Measurements from ENCODE around the gene PYROXD2.

DNA sequence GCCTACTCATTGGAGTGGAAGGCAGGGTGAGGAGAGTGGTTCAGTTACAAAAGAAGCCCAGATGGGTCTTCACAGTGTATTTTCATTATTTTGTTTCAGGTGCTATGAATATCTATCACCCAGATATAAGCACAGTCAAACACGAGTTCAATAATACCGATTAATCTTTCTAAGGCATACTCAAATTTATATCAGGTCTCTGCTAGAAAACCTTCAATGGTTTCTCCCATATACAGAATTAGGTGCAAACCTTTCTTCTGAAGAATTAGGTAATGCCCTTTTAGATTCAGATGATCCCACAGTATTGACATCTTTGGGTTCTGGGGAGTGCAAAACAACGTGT, 46.5 kb upstream of the PYROXD2 start:
- no peak for TF ChIP-seq POLR2A (IDR thresholded peaks at IDR 0.05)
- TF ChIP-seq, protein P1, sequence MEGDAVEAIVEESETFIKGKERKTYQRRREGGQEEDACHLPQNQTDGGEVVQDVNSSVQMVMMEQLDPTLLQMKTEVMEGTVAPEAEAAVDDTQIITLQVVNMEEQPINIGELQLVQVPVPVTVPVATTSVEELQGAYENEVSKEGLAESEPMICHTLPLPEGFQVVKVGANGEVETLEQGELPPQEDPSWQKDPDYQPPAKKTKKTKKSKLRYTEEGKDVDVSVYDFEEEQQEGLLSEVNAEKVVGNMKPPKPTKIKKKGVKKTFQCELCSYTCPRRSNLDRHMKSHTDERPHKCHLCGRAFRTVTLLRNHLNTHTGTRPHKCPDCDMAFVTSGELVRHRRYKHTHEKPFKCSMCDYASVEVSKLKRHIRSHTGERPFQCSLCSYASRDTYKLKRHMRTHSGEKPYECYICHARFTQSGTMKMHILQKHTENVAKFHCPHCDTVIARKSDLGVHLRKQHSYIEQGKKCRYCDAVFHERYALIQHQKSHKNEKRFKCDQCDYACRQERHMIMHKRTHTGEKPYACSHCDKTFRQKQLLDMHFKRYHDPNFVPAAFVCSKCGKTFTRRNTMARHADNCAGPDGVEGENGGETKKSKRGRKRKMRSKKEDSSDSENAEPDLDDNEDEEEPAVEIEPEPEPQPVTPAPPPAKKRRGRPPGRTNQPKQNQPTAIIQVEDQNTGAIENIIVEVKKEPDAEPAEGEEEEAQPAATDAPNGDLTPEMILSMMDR (IDR thresholded peaks at IDR 0.05): no peak
